ENCODE data around the gene AHNAK.
A peak's percentile ranks its signal among the peaks of the same experiment; 100 is the strongest.
"Not testable (repeated sequence)": the region's sequence is repeated elsewhere in the genome, so short reads cannot be mapped to it uniquely, and the experiment has no call there.

AHNAK gene

DNA sequence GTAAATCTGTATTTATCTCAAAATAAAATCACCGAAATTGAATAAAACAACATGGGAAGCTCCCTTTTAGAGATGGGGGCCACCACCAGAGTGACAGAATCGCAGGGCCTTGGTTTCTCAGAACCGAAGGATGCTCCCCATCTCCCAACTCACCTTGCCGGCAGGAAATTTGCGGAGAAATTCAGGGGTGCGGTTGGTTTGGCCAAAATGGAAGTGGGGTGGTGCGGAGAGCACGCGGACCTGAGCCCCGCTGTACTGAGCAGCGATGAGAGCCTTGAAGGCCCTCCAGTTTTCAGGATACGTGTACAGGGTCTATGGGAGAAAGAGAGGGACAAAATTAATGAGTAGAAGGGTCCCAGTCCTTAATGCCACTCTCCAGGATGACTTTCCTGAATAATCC is 25.8 kb upstream of the AHNAK start:
- no peak for DNase-seq (ENCODE audit: low spot score)

GRCh38 chr11:62571493-62571892 is 24.9 kb upstream of the AHNAK start:
- DNase-seq (ENCODE audit: low spot score): not testable (repeated sequence)

- not testable (repeated sequence) for DNase-seq (ENCODE audit: low spot score)
These were observed 24.3 kb upstream of the AHNAK start for GRCh38 chr11:62570903-62571302.

DNA sequence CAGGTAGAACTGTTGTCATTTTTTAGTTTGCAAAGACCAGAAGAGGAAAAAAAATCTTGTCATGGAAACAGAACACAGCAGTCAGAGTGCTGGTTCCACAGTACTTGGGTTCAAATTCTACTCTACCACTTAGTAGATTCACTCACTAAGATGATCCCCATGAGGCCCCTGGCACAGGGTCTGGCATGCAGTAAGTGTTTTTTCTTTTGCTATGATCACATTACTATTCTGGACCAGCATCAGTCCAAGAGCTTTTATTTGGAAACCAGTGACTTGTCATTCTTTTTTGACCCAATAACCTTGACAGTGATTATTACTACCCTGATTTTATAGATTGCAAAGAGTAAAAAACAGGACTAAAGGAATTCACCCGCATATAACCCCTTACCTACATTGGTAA is 23.0 kb upstream of the AHNAK start:
- DNase-seq (ENCODE audit: low spot score): no peak

GRCh38 chr11:62567018-62567633 is 20.5 kb upstream of the AHNAK start:
- no peak for DNase-seq (ENCODE audit: low spot score)

DNA sequence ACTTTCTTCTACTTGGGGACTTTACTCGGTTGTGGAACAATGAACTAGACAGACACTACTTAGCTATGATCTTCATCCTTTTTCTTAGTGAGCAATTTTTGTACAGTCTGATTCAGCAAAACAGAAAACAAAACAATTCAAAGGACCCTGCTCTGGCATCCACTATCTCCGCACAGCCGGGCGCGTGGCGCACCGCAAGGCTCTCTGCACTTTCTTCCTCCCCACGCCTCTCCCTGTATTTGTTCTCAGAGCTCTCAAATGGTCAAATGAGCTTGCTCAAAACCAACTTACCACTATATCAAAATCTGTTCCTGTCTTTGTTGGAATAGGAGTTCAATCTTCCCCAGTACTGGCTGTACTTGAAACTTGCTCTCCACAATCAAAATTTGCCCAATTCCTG is 19.6 kb upstream of the AHNAK start:
- no peak for DNase-seq (ENCODE audit: low spot score)

GRCh38 chr11:62565100-62565802 is 18.6 kb upstream of the AHNAK start:
- DNase-seq (ENCODE audit: low spot score): no peak

- not testable (repeated sequence) for DNase-seq (ENCODE audit: low spot score)
These were observed 15.1 kb upstream of the AHNAK start for GRCh38 chr11:62561677-62562230.

DNA sequence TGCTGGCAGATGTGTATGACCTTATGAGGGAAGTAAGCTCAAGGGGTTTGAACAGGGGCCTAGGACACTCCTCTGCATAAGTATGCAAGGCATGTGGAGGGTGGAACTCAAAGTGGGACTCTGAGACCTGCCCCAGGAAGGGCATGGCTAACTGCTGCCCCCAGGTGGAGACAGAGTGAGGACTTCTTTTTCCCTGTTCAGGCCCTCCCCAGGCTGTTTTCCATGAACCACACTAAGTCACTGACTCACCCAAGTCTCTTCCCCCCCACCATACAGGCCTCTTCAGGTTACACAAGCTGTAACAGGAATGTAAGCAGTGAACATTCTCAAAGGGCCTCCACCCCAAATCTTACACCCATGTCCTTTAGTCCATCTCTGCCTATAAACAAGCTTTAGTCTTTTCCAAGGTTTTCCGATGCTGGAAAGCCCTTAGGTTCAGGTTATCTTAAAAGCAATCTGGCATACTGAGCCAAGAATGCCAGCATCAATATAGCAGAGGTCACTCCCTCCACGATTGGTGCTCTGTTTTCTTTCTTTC is 14.0 kb upstream of the AHNAK start:
- no peak for DNase-seq (ENCODE audit: low spot score)

- DNase-seq (ENCODE audit: low spot score): not testable (repeated sequence)
These were observed 13.0 kb upstream of the AHNAK start for GRCh38 chr11:62559626-62560025.

GRCh38 chr11:62559204-62559603 is 12.6 kb upstream of the AHNAK start:
- DNase-seq (ENCODE audit: low spot score): peak; percentile 78

DNA sequence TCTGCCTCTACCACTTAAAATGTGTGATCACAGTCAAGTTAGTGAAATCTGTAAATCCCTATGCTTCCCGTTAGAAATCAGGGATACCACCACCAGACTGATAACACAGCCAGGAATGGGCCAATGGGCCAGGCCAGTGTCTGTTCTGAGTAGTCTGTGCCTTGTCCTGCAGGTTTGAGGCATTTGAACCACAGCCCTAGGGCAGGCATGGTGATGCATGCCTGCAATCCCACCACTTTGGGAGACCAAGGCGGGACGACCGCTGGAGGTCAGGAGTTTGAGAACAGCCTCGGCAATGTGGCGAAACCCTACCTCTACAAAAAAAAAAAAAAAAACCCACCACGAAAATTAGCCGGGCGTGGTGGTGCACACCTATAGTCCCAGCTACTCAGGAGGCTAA is 12.1 kb upstream of the AHNAK start:
- no peak for DNase-seq (ENCODE audit: low spot score)

GRCh38 chr11:62556875-62557631 is 10.4 kb upstream of the AHNAK start:
- no peak for DNase-seq (ENCODE audit: low spot score)

DNA sequence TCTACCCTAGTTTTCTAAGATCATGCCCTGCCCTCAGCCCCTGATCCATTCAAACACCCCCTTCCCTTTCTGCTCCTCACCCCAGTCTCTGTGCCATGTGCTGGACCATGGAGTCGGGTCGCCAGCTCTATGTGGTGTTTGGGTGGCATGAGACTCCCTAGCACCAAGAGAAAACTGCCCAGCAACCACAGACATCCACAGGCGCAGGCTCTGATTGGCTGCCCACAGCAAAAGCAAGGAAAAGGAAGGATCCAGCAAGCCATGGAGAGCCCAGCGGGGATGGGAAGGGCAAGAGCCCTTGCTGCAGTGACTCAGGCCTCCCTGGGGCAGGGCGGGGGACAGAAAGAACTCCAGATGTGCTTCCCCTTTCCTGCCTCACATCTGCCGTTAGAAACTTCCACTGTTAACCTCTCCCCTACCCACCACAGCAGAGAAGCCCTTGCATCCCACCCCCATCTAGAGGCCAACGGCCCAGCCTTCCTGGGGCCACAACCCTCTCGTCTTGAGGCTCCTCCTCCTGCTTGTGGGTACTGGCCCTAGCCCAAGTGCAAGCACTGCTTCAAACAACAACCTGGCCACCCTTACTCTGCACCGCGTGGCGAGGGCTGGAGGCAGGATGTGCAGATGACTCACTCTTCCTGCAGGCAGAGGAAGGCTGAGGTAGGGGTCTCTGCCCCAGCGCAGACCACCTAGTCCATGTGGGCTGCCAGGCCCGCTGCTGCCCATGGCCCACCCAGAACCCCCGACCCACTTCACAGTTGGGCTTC is 9.7 kb upstream of the AHNAK start:
- no peak for DNase-seq (ENCODE audit: low spot score)

- DNase-seq (ENCODE audit: low spot score): no peak
These were observed 9.0 kb upstream of the AHNAK start for GRCh38 chr11:62555464-62556107.

- no peak for DNase-seq (ENCODE audit: low spot score)
These were observed 8.0 kb upstream of the AHNAK start for GRCh38 chr11:62554387-62555167.

GRCh38 chr11:62553839-62554361 is 7.3 kb upstream of the AHNAK start:
- DNase-seq (ENCODE audit: low spot score): no peak

DNA sequence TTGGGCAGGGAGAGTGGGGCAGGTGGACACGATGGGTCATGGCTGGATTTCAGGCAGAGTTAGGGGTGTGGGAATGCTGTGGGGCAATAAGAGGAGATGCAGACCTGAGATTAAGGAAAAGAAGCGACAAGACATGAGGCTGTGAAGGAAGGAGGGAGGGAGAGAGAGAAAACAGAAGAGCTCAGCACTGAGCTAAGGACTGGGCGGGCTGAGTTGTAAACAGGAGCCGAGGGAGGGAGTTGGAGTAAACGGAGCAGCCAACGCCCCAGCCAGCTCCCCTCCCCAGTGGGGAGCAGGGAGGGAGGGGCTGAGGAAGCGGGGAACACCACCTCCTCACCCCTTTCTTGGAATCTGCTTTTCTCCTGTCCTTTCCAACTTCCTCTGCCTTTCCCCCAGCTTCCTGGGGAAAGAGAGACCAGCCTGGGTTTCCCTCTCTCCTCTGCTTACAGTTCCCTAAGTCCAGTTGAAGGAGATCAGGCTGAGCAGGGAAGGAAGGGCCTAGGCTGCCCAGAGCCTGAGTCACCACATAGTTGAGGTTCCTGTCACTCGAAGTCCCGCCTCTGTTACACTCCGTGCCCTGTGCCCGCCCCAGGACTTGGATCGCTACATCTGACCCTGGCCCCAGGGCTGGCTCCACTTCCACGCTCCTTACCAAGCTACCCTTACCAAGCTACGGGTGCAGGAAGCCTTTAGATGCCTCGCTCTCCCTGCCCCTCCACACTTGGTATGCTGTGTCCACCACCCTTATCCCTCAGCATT is 6.7 kb upstream of the AHNAK start:
- DNase-seq (ENCODE audit: low spot score): no peak

DNA sequence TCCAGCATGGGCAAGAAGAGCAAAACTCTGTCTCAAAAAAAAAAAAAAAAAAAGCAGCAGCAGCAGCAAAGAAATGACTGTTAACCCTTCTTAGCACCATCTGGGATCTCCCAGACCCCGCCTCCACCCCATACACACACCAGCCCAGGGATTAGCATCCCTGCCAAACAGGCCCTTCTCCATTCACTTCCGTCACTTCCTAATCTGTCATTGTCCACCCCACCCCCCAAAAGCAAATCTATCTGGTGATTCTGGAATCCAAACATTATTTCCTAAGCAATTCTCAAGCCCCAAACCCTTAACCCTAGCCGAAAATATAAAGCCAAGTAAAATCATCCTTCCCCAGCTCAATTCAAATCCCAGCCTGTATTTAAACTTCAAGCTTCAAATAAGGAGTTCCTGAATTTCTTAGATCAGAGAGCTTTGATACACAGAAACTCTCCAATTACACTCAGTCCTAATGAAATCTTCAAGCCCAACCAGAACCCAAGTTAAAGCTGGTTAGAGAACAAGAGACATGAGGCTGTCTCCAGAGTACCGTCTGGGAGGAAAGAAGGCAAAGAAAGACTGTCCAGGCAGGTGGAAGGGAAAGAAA is 6.0 kb upstream of the AHNAK start:
- no peak for DNase-seq (ENCODE audit: low spot score)
